Sigmoid colon (tissue), 4 donors: Measurements from ENCODE around the gene DSCAML1.

Experiments used
- EP300 ChIP-seq, 4 donors: sonication (generic); formaldehyde crosslinking; IDR thresholded peaks; one replicate each; pipeline ENCODE4 v1.6.1; 2017; ENCODE audit warnings: antibody characterized with exemption in 4 of 4
- POLR2A ChIP-seq, 2 donors: fragments of 450-650 bp; IDR thresholded peaks; one replicate each; pipeline ENCODE4 v1.6.1; 2016; ENCODE audit warnings: antibody characterized with exemption in 2 of 2, mild to moderate bottlenecking in 2 of 2, moderate library complexity in 2 of 2
- POLR2AphosphoS5 ChIP-seq, 4 donors: sonication (generic); formaldehyde crosslinking; IDR thresholded peaks; one replicate each; pipeline ENCODE4 v1.6.1; 2017; ENCODE audit warnings: antibody characterized with exemption in 4 of 4
- TF ChIP-seq, protein P1 (sequence below), 4 experiments: fragments of 450-650 bp in 3 of 4; fragments of 200-600 bp in 1 of 4; IDR thresholded peaks; one replicate each; pipeline ENCODE4 v1.5.1; 2016 to 2019; ENCODE audit warnings: antibody characterized with exemption in 4 of 4, mild to moderate bottlenecking in 3 of 4, moderate library complexity in 2 of 4

- TF ChIP-seq, protein P1, sequence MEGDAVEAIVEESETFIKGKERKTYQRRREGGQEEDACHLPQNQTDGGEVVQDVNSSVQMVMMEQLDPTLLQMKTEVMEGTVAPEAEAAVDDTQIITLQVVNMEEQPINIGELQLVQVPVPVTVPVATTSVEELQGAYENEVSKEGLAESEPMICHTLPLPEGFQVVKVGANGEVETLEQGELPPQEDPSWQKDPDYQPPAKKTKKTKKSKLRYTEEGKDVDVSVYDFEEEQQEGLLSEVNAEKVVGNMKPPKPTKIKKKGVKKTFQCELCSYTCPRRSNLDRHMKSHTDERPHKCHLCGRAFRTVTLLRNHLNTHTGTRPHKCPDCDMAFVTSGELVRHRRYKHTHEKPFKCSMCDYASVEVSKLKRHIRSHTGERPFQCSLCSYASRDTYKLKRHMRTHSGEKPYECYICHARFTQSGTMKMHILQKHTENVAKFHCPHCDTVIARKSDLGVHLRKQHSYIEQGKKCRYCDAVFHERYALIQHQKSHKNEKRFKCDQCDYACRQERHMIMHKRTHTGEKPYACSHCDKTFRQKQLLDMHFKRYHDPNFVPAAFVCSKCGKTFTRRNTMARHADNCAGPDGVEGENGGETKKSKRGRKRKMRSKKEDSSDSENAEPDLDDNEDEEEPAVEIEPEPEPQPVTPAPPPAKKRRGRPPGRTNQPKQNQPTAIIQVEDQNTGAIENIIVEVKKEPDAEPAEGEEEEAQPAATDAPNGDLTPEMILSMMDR (IDR thresholded peaks at IDR 0.05) = no peak
- TF ChIP-seq EP300 (IDR thresholded peaks at IDR 0.05) (no peak), POLR2A (IDR thresholded peaks at IDR 0.05) (no peak), POLR2AphosphoS5 (IDR thresholded peaks at IDR 0.05) (no peak)
Measured at GRCh38 chr11:117385471-117385870, 411.5 kb downstream of the DSCAML1 start.
